Coronary artery (tissue), 2 donors: ENCODE data around the gene GTPBP1.

Experiments used
- DNase-seq: peaks from one replicate; pipeline ENCODE4 v3.0.0-alpha.2; 2017; ENCODE audit warnings: low spot score
- H3K27ac ChIP-seq, 2 donors: fragments of 200-600 bp; sonication (generic); one replicate each; pipeline ENCODE4 v1.5.1; 2016 to 2019
- H3K4me3 ChIP-seq: fragments of 200-600 bp; sonication (generic); 2 replicates; pipeline ENCODE4 v1.5.1; 2016; ENCODE audit warnings: mild to moderate bottlenecking, moderate library complexity
- CTCF ChIP-seq: fragments of 200-600 bp; sonication (generic); IDR thresholded peaks from one replicate; pipeline ENCODE4 v1.5.1; 2019; ENCODE audit warnings: antibody characterized with exemption

GTPBP1 gene

GRCh38 chr22:38712486-38713207 lies 6.9 kb downstream of the GTPBP1 start:
- H3K4me3 ChIP-seq: no peak overlapping the region
- H3K27ac ChIP-seq: no peak overlapping the region
- no peak for TF ChIP-seq CTCF
- DNase-seq: no peak

- no peak overlapping the region for H3K27ac ChIP-seq
- no peak overlapping the region for H3K4me3 ChIP-seq
- DNase-seq: no peak
- TF ChIP-seq CTCF: no peak
Observed at GRCh38 chr22:38713921-38714320, 8.2 kb downstream of the GTPBP1 start.

- Histone ChIP-seq H3K4me3 (no peak overlapping the region), H3K27ac (no peak overlapping the region)
- no peak for TF ChIP-seq CTCF
- no peak for DNase-seq
Observed at GRCh38 chr22:38715176-38715764, 9.5 kb downstream of the GTPBP1 start.

- no peak for DNase-seq
Observed at GRCh38 chr22:38715852-38716251, 10.1 kb downstream of the GTPBP1 start.

GRCh38 chr22:38716271-38716670 lies 10.5 kb downstream of the GTPBP1 start:
- no peak for DNase-seq
- H3K4me3 ChIP-seq: no peak overlapping the region
- no peak overlapping the region for H3K27ac ChIP-seq
- no peak for TF ChIP-seq CTCF

More at GRCh38 chr22:38715852-38716251, 10.1 kb downstream of the GTPBP1 start:
- no peak overlapping the region for H3K4me3 ChIP-seq
- TF ChIP-seq CTCF: no peak
- no peak overlapping the region for H3K27ac ChIP-seq

GRCh38 chr22:38716826-38717225 lies 11.1 kb downstream of the GTPBP1 start:
- no peak for TF ChIP-seq CTCF
- H3K27ac ChIP-seq: no peak overlapping the region
- H3K4me3 ChIP-seq: no peak overlapping the region
- no peak for DNase-seq

GRCh38 chr22:38717244-38717643 lies 11.5 kb downstream of the GTPBP1 start:
- DNase-seq: no peak
- Histone ChIP-seq H3K27ac (peak overlapping the region in 1 of 2 donors; percentile 52), H3K4me3 (no peak overlapping the region)
- TF ChIP-seq CTCF: no peak
